GM21737 (cell line): ENCODE data around the gene FNTB.
A peak's percentile ranks its signal among the peaks of the same experiment; 100 is the strongest.

ENCODE experiments used
- ATAC-seq: cut with Tn5 transposase; IDR thresholded peaks from one replicate; pipeline ENCODE4 v1.9.1; 2021; ENCODE audit warnings: mild to moderate bottlenecking, moderate library complexity; ENCODE audit not compliant: unreplicated experiment

Gene FNTB

GRCh38 chr14:64974563-64974962 is 12.1 kb upstream of the FNTB start:
- no peak for ATAC-seq

GRCh38 chr14:64979336-64980074 is 7.2 kb upstream of the FNTB start:
- no peak for ATAC-seq

GRCh38 chr14:64983439-64984310 is 3.0 kb upstream of the FNTB start:
- no peak for ATAC-seq

GRCh38 chr14:64987438-64987767 is 708 bp downstream of the FNTB start:
- ATAC-seq, result peak; percentile 3

- ATAC-seq, result no peak
These were observed 3.6 kb downstream of the FNTB start for GRCh38 chr14:64990296-64990695.

- ATAC-seq, result no peak
These were observed 4.2 kb downstream of the FNTB start for GRCh38 chr14:64990939-64991338.

GRCh38 chr14:64992328-64992885 is 5.7 kb downstream of the FNTB start:
- ATAC-seq, result no peak

GRCh38 chr14:64993266-64993930 is 6.7 kb downstream of the FNTB start:
- no peak for ATAC-seq

- ATAC-seq, result no peak
These were observed 7.8 kb downstream of the FNTB start for GRCh38 chr14:64994540-64994939.

- no peak for ATAC-seq
These were observed 8.6 kb downstream of the FNTB start for GRCh38 chr14:64995291-64995690.

- ATAC-seq, result no peak
These were observed 10.6 kb downstream of the FNTB start for GRCh38 chr14:64997108-64997794.

GRCh38 chr14:64998455-64998931 is 11.8 kb downstream of the FNTB start:
- no peak for ATAC-seq

GRCh38 chr14:65000898-65001591 is 14.3 kb downstream of the FNTB start:
- no peak for ATAC-seq

- ATAC-seq, result no peak
These were observed 15.0 kb downstream of the FNTB start for GRCh38 chr14:65001723-65002122.

GRCh38 chr14:65002586-65003210 is 16.0 kb downstream of the FNTB start:
- ATAC-seq, result no peak

GRCh38 chr14:65003394-65003793 is 16.7 kb downstream of the FNTB start:
- ATAC-seq, result no peak

- ATAC-seq, result no peak
These were observed 19.6 kb downstream of the FNTB start for GRCh38 chr14:65006261-65006721.

GRCh38 chr14:65007202-65007601 is 20.5 kb downstream of the FNTB start:
- ATAC-seq, result no peak

- ATAC-seq, result no peak
These were observed 23.7 kb downstream of the FNTB start for GRCh38 chr14:65010211-65010931.
